ENCODE results near the gene HECA.

DNA sequence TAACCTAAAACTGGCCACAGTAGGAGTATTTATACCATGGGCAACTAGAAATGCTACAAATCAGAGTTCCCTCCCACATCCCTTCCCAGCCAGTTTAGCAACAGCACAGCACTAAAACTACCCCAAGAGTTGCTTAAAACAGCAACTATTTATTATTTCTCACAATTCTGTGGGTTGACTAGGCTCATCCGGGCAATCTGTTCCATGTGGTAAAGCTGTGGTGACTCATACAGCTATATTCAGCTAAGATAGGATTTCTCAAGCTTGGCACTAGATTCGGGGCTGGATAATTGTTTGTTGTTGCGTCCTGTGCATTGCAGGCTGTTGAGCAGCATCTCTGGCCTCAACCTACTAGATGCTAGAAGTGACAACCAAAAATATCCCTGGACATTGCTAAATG lies 8.6 kb upstream of the HECA start:
- TF ChIP-seq CTCF (IDR thresholded peaks at IDR 0.05) (no peak), POLR2A (IDR thresholded peaks at IDR 0.05) (no peak)
